Prostate gland (tissue), 1 donor: ENCODE measurements around the gene CHTOP.

Experiments used
- POLR2A ChIP-seq: fragments of 450-650 bp; IDR thresholded peaks from one replicate; pipeline ENCODE4 v1.6.1; 2016; ENCODE audit warnings: antibody characterized with exemption, mild to moderate bottlenecking
- POLR2AphosphoS5 ChIP-seq: sonication (generic); formaldehyde crosslinking; IDR thresholded peaks from one replicate; pipeline ENCODE4 v1.6.1; 2017; ENCODE audit warnings: antibody characterized with exemption

GRCh38 chr1:153652805-153653500, 19.1 kb downstream of the CHTOP start:
- TF ChIP-seq POLR2AphosphoS5 (peak; percentile 39), POLR2A (no peak)
